HL-60 (cell line): ENCODE data around the gene TBC1D22A.

Source experiments
- DNase-seq, 2 experiments: peaks; one replicate each; pipeline ENCODE4 v3.0.0-alpha.2; 2010 to 2020; ENCODE audit warnings: low read depth in 1 of 2, low spot score in 1 of 2
- H3K27ac ChIP-seq: fragments of 250-450 bp; sonication (Bioruptor Pico); replicated peaks from 2 replicates; pipeline ENCODE4 v1.5.1; 2020; ENCODE audit warnings: mild to moderate bottlenecking, moderate library complexity
- H3K27me3 ChIP-seq: fragments of 250-450 bp; sonication (Bioruptor Pico); 2 replicates; pipeline ENCODE4 v1.5.1; 2021; ENCODE audit warnings: mild to moderate bottlenecking, moderate library complexity; ENCODE audit not compliant: insufficient read depth, poor library complexity, severe bottlenecking
- H3K4me3 ChIP-seq: replicated peaks from 2 replicates; pipeline ENCODE4 v1.5.1; 2011; ENCODE audit warnings: mild to moderate bottlenecking, control low read depth, low read length; ENCODE audit not compliant: insufficient read depth
- GABPA ChIP-seq: IDR thresholded peaks from 2 replicates; pipeline ENCODE4 v1.6.1; 2012; ENCODE audit warnings: low read depth
- POLR2AphosphoS5 ChIP-seq: IDR thresholded peaks from 2 replicates; pipeline ENCODE4 v1.6.1; 2012; ENCODE audit warnings: low read depth
- SPI1 ChIP-seq: IDR thresholded peaks from 2 replicates; pipeline ENCODE4 v1.6.1; 2012; ENCODE audit warnings: low read depth, mild to moderate bottlenecking, borderline replicate concordance
- TF ChIP-seq, protein P1 (sequence below): IDR thresholded peaks from 2 replicates; pipeline ENCODE4 v1.6.1; 2012; ENCODE audit warnings: low read depth; ENCODE audit not compliant: insufficient replicate concordance
- TF ChIP-seq, protein P2 (sequence below): IDR thresholded peaks from one replicate; pipeline ENCODE4 v1.5.1; 2011; ENCODE audit warnings: low read length, control low read depth, inconsistent platforms; ENCODE audit not compliant: insufficient read depth

Gene TBC1D22A

DNA sequence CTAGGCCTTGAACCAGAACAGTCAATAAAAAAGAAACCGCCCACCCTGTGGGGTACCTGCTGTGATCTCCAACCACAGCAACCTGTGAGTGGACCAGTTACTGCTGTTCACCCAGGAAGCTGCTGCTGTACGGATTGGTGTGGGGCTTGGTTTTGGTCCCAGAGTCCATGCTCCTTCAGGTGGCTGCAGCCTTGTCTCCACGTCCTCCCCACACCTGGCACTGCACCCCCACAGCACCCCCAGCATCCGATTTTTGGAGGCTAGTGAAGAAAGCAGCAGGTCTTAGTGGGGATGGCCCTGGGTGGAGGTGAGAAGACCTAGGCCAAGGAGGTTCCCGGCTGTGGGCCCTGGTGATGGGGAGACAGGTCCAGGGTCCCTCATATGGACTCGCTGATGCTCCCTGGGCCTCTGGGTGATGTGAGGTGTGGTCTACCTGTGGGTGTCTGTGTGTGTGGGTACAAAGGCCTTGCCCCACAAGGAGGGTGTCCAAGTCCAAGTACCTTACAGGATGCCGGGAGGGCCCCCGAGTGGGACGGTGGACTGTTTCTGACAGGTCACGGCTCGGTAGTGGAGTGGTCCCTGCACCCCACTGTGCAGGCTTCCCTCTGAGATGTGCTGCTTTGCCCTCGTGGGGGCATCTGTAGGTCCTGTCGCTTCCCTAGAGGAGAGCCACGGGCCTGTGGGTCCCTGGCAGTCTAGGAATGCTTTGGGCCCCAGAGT, 283.4 kb downstream of the TBC1D22A start:
- DNase-seq, result no peak
- no peak overlapping the region for H3K4me3 ChIP-seq
- H3K27ac ChIP-seq, result no peak overlapping the region
- TF ChIP-seq SPI1, result no peak
- TF ChIP-seq, protein P1, sequence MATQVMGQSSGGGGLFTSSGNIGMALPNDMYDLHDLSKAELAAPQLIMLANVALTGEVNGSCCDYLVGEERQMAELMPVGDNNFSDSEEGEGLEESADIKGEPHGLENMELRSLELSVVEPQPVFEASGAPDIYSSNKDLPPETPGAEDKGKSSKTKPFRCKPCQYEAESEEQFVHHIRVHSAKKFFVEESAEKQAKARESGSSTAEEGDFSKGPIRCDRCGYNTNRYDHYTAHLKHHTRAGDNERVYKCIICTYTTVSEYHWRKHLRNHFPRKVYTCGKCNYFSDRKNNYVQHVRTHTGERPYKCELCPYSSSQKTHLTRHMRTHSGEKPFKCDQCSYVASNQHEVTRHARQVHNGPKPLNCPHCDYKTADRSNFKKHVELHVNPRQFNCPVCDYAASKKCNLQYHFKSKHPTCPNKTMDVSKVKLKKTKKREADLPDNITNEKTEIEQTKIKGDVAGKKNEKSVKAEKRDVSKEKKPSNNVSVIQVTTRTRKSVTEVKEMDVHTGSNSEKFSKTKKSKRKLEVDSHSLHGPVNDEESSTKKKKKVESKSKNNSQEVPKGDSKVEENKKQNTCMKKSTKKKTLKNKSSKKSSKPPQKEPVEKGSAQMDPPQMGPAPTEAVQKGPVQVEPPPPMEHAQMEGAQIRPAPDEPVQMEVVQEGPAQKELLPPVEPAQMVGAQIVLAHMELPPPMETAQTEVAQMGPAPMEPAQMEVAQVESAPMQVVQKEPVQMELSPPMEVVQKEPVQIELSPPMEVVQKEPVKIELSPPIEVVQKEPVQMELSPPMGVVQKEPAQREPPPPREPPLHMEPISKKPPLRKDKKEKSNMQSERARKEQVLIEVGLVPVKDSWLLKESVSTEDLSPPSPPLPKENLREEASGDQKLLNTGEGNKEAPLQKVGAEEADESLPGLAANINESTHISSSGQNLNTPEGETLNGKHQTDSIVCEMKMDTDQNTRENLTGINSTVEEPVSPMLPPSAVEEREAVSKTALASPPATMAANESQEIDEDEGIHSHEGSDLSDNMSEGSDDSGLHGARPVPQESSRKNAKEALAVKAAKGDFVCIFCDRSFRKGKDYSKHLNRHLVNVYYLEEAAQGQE, result no peak
- TF ChIP-seq, protein P2, sequence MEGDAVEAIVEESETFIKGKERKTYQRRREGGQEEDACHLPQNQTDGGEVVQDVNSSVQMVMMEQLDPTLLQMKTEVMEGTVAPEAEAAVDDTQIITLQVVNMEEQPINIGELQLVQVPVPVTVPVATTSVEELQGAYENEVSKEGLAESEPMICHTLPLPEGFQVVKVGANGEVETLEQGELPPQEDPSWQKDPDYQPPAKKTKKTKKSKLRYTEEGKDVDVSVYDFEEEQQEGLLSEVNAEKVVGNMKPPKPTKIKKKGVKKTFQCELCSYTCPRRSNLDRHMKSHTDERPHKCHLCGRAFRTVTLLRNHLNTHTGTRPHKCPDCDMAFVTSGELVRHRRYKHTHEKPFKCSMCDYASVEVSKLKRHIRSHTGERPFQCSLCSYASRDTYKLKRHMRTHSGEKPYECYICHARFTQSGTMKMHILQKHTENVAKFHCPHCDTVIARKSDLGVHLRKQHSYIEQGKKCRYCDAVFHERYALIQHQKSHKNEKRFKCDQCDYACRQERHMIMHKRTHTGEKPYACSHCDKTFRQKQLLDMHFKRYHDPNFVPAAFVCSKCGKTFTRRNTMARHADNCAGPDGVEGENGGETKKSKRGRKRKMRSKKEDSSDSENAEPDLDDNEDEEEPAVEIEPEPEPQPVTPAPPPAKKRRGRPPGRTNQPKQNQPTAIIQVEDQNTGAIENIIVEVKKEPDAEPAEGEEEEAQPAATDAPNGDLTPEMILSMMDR, result no peak
- no peak for TF ChIP-seq POLR2AphosphoS5
- no peak for TF ChIP-seq GABPA
- no peaks in the 10 kb centered on the region for H3K27me3 ChIP-seq

DNA sequence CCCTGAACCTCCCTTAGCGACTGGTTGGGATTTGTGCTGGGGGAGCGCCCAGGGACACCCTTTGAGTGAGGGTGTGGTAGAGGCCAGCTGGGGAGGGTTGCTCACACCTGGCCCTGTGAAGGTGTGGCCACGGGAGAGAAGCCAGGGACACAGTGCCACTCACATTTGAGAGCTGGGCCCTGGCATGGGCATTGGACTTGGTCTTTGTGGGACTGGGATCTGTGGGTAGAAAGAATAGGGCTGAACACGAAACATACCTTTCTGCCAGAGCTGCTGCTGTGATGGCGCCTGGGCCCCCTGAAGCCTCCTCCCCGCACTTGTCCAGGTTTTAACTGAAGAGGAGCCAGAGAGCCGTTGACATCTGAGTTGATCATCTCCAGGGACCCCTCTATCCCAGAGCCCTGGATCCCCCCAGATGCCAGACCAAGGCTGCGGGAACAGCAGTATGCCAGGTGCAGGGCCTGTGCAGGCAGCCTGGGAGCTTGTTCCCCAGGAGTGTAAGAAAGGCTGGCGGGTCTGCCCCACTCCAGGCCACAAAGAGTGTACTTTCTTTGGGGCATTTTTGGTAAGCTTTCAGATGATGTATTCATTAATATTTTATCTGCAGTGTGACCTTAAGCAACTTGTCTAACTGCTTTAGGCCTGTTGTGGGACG, 284.1 kb downstream of the TBC1D22A start:
- TF ChIP-seq, protein P2, result no peak
- TF ChIP-seq, protein P1, result no peak
- no peak for TF ChIP-seq GABPA
- TF ChIP-seq SPI1, result no peak
- TF ChIP-seq POLR2AphosphoS5, result no peak
- DNase-seq, result no peak
- Histone ChIP-seq H3K27ac (no peak overlapping the region), H3K27me3 (no peaks in the 10 kb centered on the region), H3K4me3 (no peak overlapping the region)

DNA sequence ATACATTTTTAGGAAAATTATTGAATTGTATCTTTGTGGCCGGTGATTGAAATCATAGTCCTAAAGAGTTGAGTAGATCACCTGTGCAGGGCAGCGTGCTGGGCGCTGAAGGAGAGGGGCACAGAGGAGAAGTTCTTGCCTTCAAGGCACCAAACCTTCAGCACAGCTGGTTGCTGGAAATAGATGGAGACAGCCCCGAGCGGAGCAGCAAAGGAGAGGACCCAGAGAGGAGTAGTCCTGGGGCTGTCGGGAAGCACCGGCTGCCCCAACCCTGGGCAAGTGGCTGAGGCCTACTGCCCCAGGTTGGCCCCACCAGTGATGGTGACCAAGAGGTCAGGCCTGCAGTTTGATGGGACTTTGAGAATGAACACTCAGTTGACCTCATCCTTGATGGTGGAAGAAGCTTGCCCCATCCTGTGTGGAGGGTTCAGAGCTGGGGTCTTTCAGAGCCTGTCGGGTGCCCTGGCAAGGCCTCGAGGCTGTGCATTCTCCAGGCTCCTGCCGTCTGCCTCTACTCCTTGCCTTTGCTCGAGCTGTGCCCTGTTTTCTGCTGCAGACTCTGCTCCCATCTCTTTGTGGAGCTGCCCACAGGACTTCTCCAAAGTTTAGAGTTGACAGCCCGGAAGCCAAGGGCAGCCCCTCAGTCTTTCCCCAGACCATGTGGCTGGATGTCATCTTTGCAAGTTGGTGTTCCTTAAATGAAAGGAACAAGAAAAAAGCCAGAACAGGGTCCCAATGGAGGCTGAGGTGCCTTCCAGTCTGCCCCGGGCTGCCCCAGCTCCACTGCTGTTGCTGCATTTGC, 285.1 kb downstream of the TBC1D22A start:
- no peak overlapping the region for H3K27ac ChIP-seq

More for the DNA sequence above, 285.1 kb downstream of the TBC1D22A start:
- Histone ChIP-seq H3K27me3 (no peaks in the 10 kb centered on the region), H3K4me3 (no peak overlapping the region)
- DNase-seq, result no peak
- TF ChIP-seq, protein P2, result no peak
- TF ChIP-seq SPI1 (no peak), GABPA (no peak), POLR2AphosphoS5 (no peak)
- TF ChIP-seq, protein P1, result no peak
